ENCODE data around the gene P3H3.

The P3H3 gene

DNA sequence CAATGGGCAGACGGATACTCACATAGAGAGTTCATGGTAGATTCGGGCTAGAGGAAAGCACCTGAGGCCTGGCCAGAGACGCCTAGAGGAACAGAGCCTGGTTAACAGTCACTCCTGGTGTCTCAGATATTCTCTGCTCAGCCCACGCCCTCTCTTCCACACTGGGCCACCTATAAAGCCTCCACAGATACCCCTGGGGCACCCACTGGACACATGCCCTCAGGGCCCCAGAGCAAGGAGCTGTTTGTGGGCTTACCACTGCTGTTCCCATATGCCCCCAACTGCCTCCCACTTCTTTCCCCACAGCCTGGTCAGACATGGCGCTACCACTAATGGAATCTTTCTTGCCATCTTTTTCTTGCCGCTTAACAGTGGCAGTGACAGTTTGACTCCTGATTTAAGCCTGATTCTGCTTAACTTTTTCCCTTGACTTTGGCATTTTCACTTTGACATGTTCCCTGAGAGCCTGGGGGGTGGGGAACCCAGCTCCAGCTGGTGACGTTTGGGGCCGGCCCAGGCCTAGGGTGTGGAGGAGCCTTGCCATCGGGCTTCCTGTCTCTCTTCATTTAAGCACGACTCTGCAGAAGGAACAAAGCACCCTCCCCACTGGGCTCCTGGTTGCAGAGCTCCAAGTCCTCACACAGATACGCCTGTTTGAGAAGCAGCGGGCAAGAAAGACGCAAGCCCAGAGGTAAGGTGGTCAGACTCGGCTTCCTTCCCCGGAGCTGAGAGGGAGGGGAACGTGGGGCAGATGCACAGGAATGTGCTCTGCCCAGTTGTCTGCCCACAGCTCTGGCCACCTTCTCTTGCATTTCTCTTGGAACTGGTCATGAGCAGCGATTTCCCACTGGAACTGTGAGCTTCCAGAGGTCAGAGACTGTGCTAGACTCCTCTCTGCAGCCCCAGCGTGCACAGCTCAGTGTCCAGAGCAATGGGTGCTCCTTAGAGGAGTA lies 39.0 kb upstream of the P3H3 start, which contains the start of gene CD4:
Gene CD4 (plus strand): TSS at position 557 of the 953 bp plus-strand sequence. CDS start 10,611 bp downstream, outside the sequence.
- H3K4me3 ChIP-seq (ENCODE audit: low read depth, low read length), result no peak within 1 kb of the TSS
- no peak for DNase-seq (ENCODE audit: low read depth)
- in situ Hi-C loops (cut with HindIII; ENCODE audit: low sequenced_read_pairs), result no loop called here
- TF ChIP-seq CTCF (IDR thresholded peaks at IDR 0.05; ENCODE audit: low read depth, low read length, missing control alignments), result no peak

- no peak for DNase-seq (ENCODE audit: low read depth)
- in situ Hi-C loops (cut with HindIII; ENCODE audit: low sequenced_read_pairs), result loop anchor here (10.0 kb wide), 1 partner anchor 156 kb away; the partner anchor contains the start of gene LPAR5
- no peak overlapping the region for H3K4me3 ChIP-seq (ENCODE audit: low read depth, low read length)
- no peak for TF ChIP-seq CTCF (IDR thresholded peaks at IDR 0.05; ENCODE audit: low read depth, low read length, missing control alignments)
Observed at GRCh38 chr12:6790496-6791150, 37.6 kb upstream of the P3H3 start.

- no peak for DNase-seq (ENCODE audit: low read depth)
- in situ Hi-C loops (cut with HindIII; ENCODE audit: low sequenced_read_pairs), result loop anchor here (10.0 kb wide), 1 partner anchor 157 kb away; the partner anchor contains the start of gene LPAR5
- H3K4me3 ChIP-seq (ENCODE audit: low read depth, low read length), result no peak overlapping the region
- no peak for TF ChIP-seq CTCF (IDR thresholded peaks at IDR 0.05; ENCODE audit: low read depth, low read length, missing control alignments)
Observed at GRCh38 chr12:6791931-6792520, 36.2 kb upstream of the P3H3 start.

GRCh38 chr12:6792522-6793201 lies 35.5 kb upstream of the P3H3 start:
- H3K4me3 ChIP-seq (ENCODE audit: low read depth, low read length), result no peak overlapping the region
- TF ChIP-seq CTCF (IDR thresholded peaks at IDR 0.05; ENCODE audit: low read depth, low read length, missing control alignments), result no peak
- no peak for DNase-seq (ENCODE audit: low read depth)
- in situ Hi-C loops (cut with HindIII; ENCODE audit: low sequenced_read_pairs), result loop anchor here (10.0 kb wide), 1 partner anchor 158 kb away; the partner anchor contains the start of gene LPAR5

- in situ Hi-C loops (cut with HindIII; ENCODE audit: low sequenced_read_pairs), result loop anchor here (5.0 to 10.0 kb wide), 2 partner anchors 68 to 160 kb away; partner anchors contain the start of gene LPAR5
Observed at GRCh38 chr12:6795088-6795487, 33.1 kb upstream of the P3H3 start.

More at GRCh38 chr12:6795088-6795487, 33.1 kb upstream of the P3H3 start:
- no peak overlapping the region for H3K4me3 ChIP-seq (ENCODE audit: low read depth, low read length)
- TF ChIP-seq CTCF (IDR thresholded peaks at IDR 0.05; ENCODE audit: low read depth, low read length, missing control alignments), result no peak
- DNase-seq (ENCODE audit: low read depth), result no peak

Measured in astrocyte of the cerebellum (primary cell).